Loucy (cell line): ENCODE results near the gene CLEC18C.
"Not testable (repeated sequence)": the region's sequence is repeated elsewhere in the genome, so short reads cannot be mapped to it uniquely, and the experiment has no call there.

Experiments
- CTCF ChIP-seq: fragments of 200-600 bp; sonication (generic); conservative IDR thresholded peaks from 2 replicates; pipeline ENCODE4 v1.5.1; 2014; ENCODE audit warnings: mild to moderate bottlenecking, antibody characterized with exemption, low read length
- EZH2phosphoT487 ChIP-seq: fragments of 200-600 bp; IDR thresholded peaks from 2 replicates; pipeline ENCODE4 v1.6.1; 2018; ENCODE audit warnings: antibody characterized with exemption, mild to moderate bottlenecking, moderate library complexity, borderline replicate concordance

DNA sequence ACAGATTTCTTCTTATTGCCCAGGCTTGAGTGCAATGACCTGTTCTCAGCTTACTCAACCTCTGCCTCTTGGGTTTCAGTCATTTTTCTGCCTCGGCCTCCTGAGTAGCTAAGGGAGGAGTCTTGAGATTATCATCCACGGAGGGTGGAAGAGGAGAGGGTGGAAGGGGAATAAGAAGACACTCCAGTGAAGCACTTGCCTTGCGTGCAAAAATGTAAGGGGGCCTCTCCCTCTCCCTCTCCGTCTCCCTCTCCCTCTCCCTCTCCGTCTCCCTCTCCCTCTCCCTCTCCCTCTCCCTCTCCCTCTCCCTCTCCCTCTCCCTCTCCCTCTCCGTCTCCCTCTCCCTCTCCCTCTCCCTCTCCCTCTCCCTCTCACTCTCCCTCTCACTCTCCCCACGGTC is 29.9 kb downstream of the CLEC18C start:
- TF ChIP-seq CTCF, EZH2phosphoT487: not testable (repeated sequence)
